ENCODE results near the gene BPIFB6.

The BPIFB6 gene

GRCh38 chr20:33002087-33002808, 29.2 kb upstream of the BPIFB6 start:
- no peak for DNase-seq

GRCh38 chr20:33004141-33004751, 27.2 kb upstream of the BPIFB6 start, which contains the start of gene SUN5:
Gene SUN5 (minus strand): TSS chr20:33004433. CDS start chr20:33004340, 93 bp downstream.
- DNase-seq: no peak

GRCh38 chr20:33005132-33005566, 26.3 kb upstream of the BPIFB6 start:
- DNase-seq: no peak

DNA sequence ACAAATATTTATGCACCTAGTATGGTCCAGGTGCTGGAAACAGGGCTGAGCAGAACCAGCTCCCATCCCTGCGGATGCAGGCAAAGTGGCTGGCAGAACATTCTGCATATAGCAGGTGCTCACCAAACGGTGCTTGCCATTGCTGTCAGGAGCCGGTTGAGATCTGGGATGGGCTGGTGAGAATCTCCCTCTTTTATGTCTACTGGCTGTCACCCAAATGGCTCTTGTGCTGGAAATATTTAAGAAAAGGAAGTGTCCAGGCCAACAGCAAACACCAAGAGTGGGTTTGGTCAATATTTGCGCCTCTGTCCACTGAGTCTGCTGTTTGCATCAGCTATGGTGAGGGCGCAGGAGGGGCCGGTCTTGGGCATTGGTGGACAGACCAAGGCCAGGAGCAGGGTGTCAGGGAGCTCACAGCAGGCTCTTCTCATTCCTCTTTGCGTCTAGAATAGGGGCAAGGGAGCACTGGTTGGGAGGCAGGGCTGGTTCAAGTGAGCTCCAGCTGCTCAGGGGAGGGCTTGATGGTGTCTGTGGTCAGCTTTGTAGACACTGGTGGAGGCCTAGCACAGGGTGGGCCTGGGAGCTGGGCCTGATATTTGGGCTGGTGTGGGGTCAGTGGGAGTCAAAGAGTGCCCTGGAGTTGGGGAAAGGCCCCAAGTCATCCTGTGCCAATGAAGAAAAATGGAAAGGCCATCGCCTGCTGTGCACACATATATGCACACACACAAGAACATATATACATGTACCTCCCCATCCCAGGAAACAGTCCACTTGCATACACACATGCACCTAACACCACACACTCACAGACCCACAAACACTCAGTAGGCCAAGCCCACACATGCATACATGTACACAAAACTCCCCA, 25.3 kb upstream of the BPIFB6 start:
- DNase-seq: no peak

DNA sequence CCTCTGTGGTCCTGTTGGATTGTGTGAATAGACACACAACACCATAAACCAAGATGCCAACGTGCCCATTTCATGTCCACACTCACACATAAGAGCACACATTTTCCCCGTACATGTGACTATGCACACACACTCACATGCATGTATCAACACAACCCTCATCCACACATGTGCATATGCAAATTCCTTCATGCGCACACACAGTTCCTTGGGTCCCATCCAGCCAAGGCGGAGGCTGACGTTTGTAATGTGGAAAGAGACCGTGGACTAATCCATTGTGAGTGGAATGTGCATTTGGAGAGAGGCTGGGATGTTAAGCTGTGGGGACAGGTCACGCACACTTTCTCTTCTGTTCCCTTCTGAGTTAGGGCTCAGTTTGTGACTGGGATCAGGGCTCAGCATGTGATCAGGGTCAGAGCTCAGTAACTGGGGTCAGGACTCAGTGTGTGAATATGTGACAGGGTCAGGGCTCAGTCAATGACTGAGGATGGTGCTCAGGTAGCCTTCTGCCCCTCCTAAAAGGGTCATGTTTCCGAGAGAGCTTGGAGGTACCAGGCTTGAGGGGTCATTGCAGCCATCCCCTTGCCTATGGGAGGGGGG, 24.6 kb upstream of the BPIFB6 start:
- DNase-seq: no peak

- DNase-seq: no peak
Measured at GRCh38 chr20:33007376-33008335, 23.8 kb upstream of the BPIFB6 start, which contains the start of gene BPIFB2. Gene BPIFB2 (plus strand): TSS chr20:33007704. CDS start chr20:33008575, 871 bp downstream.

- DNase-seq: no peak
Measured at GRCh38 chr20:33008336-33009213, 22.9 kb upstream of the BPIFB6 start.

DNA sequence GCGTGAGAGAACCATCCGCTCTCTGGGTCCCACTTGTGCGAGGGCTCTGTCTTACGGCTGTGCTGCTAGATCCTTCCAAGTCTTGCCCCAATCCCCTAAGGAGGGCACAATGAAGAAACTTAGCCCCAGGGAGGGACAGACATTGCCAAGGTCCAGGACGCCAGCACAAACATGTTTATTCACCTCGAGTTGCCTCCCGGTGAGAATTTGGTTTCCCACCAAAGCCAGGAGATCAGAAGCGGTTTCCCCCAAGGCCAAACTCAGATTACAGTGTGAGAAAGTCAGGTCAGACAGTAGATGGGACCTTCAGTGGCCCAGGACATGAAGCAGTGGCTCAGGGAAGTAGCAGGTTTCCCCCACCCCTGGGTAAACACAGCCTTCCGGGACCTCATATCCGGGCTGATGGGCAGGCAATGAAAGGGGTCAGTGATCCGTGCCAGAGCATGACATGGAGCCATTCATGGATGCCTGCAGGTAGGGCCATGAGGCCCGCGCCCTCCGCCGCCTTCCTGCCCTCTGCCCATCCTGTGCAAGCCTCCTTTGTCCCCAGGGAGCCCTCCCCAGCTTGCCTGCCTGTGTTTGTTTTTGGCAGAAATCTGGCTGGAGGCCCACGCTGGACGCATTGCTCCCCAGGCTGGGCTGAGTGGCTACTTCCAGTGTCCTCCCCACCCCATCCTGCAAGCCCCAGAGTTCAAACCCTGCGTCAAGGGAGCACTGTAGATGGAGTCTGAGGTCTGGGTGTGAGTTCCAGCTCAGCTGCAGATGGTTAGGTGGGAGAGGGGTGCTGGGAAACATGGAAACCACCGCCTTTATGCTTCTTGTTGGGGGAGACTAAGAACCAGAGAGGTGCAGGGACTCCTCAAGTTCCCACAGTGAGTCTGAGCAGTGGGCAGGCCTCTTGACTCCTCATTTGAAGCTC, 22.0 kb upstream of the BPIFB6 start:
- DNase-seq: no peak

- no peak for DNase-seq
Measured at GRCh38 chr20:33010133-33010504, 21.3 kb upstream of the BPIFB6 start.

GRCh38 chr20:33010674-33011449, 20.6 kb upstream of the BPIFB6 start:
- no peak for DNase-seq

- DNase-seq: no peak
Measured at GRCh38 chr20:33012327-33013189, 18.9 kb upstream of the BPIFB6 start.

DNA sequence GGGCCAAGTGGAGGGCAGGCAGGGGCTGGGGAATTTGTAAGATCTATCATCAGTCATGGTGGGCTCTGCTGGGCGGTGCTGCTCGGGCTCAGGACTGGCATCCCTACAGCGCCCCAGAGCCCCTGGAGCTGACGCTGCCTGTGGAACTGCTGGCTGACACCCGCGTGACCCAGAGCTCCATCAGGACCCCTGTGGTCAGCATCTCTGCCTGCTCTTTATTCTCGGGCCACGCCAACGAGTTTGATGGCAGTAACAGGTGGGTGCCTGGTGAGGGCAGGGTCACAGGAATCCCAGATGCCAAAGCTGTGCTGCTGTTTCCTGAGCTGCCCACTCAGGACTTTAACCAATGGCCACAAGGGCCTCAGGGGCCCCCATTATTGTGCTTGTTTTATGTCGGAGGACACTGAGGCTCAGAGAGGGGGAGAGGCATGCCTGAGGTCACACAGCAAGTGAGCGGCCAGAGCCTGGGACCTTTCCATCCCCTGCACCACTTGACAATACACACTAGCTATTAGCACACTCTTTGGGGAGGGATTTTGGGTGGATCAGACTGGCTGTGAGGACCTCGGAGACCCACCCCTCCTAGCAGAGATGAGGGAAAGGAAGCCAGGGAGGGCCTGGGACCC, 17.6 kb upstream of the BPIFB6 start:
- no peak for DNase-seq

- DNase-seq: no peak
Measured at GRCh38 chr20:33014336-33015113, 16.9 kb upstream of the BPIFB6 start.

- DNase-seq: no peak
Measured at GRCh38 chr20:33015114-33015484, 16.3 kb upstream of the BPIFB6 start.

DNA sequence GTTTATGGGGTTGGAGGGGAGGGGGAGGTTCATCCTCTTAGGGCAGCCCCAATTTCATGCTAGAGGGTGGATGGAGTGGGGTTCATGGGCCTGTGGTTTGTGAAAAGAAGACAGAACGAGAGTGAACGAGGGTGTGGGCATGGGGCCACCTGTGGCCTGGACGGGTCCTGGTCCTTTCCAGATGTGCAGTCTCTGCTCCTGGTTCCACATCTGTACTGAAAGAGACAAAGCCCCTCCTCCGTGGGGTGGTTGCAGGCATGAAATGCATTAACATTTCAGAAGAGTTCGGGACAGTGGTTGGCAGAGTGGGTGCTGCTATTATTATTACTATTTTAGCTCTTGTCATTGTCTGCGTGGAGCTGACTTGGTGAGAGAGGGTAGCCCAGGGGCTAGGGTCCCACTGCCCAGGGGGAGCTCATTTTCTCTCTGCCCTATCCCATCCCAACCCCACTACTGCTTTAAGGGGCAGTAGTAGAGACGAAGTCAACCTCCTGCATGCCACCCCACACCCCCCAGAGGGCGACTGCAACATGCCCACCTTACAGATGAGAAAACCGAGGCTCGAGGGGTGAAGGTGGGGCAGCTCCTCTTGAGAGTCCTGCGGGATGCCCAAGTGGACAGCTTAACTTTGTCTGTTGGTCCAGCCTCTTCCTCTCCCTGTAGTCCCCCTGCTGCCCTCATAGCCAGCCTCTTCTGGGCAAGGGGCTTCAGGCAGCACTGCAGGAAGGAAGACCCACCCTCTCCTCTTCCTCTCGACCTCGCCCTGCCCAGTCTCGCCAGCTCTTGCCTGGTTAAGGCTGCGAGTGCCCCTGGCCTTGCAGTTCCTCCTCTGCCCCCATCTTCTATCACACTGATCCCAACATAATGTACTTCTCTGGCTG, 15.5 kb upstream of the BPIFB6 start:
- DNase-seq: no peak

All from activated CD8-positive, alpha-beta memory T cell treated with anti-CD3 and anti-CD28 coated beads for 24 hours (primary cell).